Thymus (tissue), 11 donors: Measurements from ENCODE around the gene UBE4B. TPM values are rescaled to one million over a fixed set of nuclear protein-coding genes. Genes with fewer than 3 reads are reported as not detected.

Source experiments
- DNase-seq, 9 donors: peaks; one replicate each; pipeline ENCODE4 v3.0.0-alpha.2; 2013; ENCODE audit warnings: low spot score in 9 of 9, low read depth in 6 of 9, missing footprints in 1 of 9
- H3K27ac ChIP-seq, 2 donors: one replicate each; pipeline ENCODE4 v1.5.1; 2013; ENCODE audit warnings: control low read depth in 1 of 2, low read depth in 1 of 2, low read length in 1 of 2, mild to moderate bottlenecking in 1 of 2, moderate library complexity in 1 of 2
- H3K27me3 ChIP-seq, 2 donors: one replicate each; pipeline ENCODE4 v1.5.1; 2013; ENCODE audit warnings: low read length in 1 of 2; ENCODE audit not compliant: control insufficient read depth in 2 of 2, insufficient read depth in 1 of 2
- H3K36me3 ChIP-seq, 2 donors: one replicate each; pipeline ENCODE4 v1.5.1; 2013; ENCODE audit warnings: low read length in 1 of 2, mild to moderate bottlenecking in 1 of 2, moderate library complexity in 1 of 2; ENCODE audit not compliant: control insufficient read depth in 2 of 2, insufficient read depth in 2 of 2
- H3K4me1 ChIP-seq, 2 donors: one replicate each; pipeline ENCODE4 v1.5.1; 2013; ENCODE audit warnings: low read length in 2 of 2; ENCODE audit not compliant: control insufficient read depth in 2 of 2, insufficient read depth in 2 of 2
- H3K4me3 ChIP-seq, 2 donors: one replicate each; pipeline ENCODE4 v1.5.1; 2013; ENCODE audit warnings: low read length in 2 of 2, control low read depth in 1 of 2, mild to moderate bottlenecking in 1 of 2
- H3K9me3 ChIP-seq, 2 donors: one replicate each; pipeline ENCODE4 v1.5.1; 2013; ENCODE audit warnings: low read length in 1 of 2, mild to moderate bottlenecking in 1 of 2; ENCODE audit not compliant: control insufficient read depth in 2 of 2, insufficient read depth in 1 of 2
- WGBS: extraction: QIAGEN DNeasy Blood & Tissue Kit; methylation state at CpG from one replicate; pipeline ENCODE4 v1.1.7; 2013; 5-methylcytosine and 5-hydroxymethylcytosine counted together
- polyA plus RNA-seq: library from polyadenylated mRNA; stranded (reverse); fragments of 200-250 nt; gene quantifications from one replicate; pipeline ENCODE4 v1.2.3, GENCODE V29; 2013
- total RNA-seq: library from RNA; stranded (reverse); fragments of 120-200 nt; gene quantifications from one replicate; pipeline ENCODE4 v1.2.4, GENCODE V29; 2013
- donor health status: healthy.

The UBE4B gene
- total and polyA plus RNA-seq, 2 donors, result 16.3 to 20.5 TPM

- Histone ChIP-seq H3K4me3 (no peak overlapping the region), H3K9me3 (no peaks in the 10 kb centered on the region), H3K27me3 (no peaks in the 10 kb centered on the region), H3K27ac (no peak overlapping the region), H3K36me3 (peaks cover 23 to 31% of the 10 kb centered on the region in 2 donors), H3K4me1 (no peaks in the 10 kb centered on the region)
- DNase-seq, result no peak
- whole genome bisulfite sequencing, result 98% methylated on average over 3 of the region's 3 CpGs
Observed at GRCh38 chr1:10160173-10160572, 127.4 kb downstream of the UBE4B start.

GRCh38 chr1:10160907-10161490, 128.2 kb downstream of the UBE4B start:
- Histone ChIP-seq H3K36me3 (peaks cover 26 to 39% of the 10 kb centered on the region in 2 donors), H3K27ac (no peak overlapping the region), H3K4me1 (no peaks in the 10 kb centered on the region), H3K27me3 (no peaks in the 10 kb centered on the region), H3K9me3 (no peaks in the 10 kb centered on the region), H3K4me3 (no peak overlapping the region)
- WGBS, result 94% methylated on average over 12 of the region's 12 CpGs
- no peak for DNase-seq

- no peaks in the 10 kb centered on the region for H3K9me3 ChIP-seq
- H3K27me3 ChIP-seq, result no peaks in the 10 kb centered on the region
- H3K4me3 ChIP-seq, result no peak overlapping the region
- 91% methylated on average over 17 of the region's 17 CpGs for WGBS
- peaks cover 30 to 43% of the 10 kb centered on the region in 2 donors for H3K36me3 ChIP-seq
- H3K27ac ChIP-seq, result no peak overlapping the region
- H3K4me1 ChIP-seq, result no peaks in the 10 kb centered on the region
- DNase-seq, result no peak
Observed at GRCh38 chr1:10161541-10162290, 129.0 kb downstream of the UBE4B start.

- 98% methylated on average over 7 of the region's 7 CpGs for WGBS
- DNase-seq, result no peak
- Histone ChIP-seq H3K27me3 (no peaks in the 10 kb centered on the region), H3K36me3 (peaks cover 39 to 49% of the 10 kb centered on the region in 2 donors), H3K4me1 (no peaks in the 10 kb centered on the region), H3K4me3 (no peak overlapping the region), H3K27ac (no peak overlapping the region), H3K9me3 (no peaks in the 10 kb centered on the region)
Observed at GRCh38 chr1:10168912-10169514, 136.3 kb downstream of the UBE4B start.

- no peaks in the 10 kb centered on the region for H3K27me3 ChIP-seq
- H3K9me3 ChIP-seq, result no peaks in the 10 kb centered on the region
- H3K4me3 ChIP-seq, result no peak overlapping the region
- peaks cover 32 to 39% of the 10 kb centered on the region in 2 donors for H3K36me3 ChIP-seq
- no peak overlapping the region for H3K27ac ChIP-seq
- no peak for DNase-seq
- 51% methylated on average over 2 of the region's 2 CpGs for WGBS
- H3K4me1 ChIP-seq, result no peaks in the 10 kb centered on the region
Observed at GRCh38 chr1:10170239-10170574, 137.4 kb downstream of the UBE4B start.

GRCh38 chr1:10171105-10171767, 138.5 kb downstream of the UBE4B start:
- WGBS, result 94% methylated on average over 16 of the region's 16 CpGs
- no peaks in the 10 kb centered on the region for H3K27me3 ChIP-seq
- no peak overlapping the region for H3K27ac ChIP-seq
- DNase-seq, result no peak
- H3K4me3 ChIP-seq, result no peak overlapping the region
- H3K4me1 ChIP-seq, result no peaks in the 10 kb centered on the region
- H3K9me3 ChIP-seq, result no peaks in the 10 kb centered on the region
- peaks cover 22 to 29% of the 10 kb centered on the region in 2 donors for H3K36me3 ChIP-seq

GRCh38 chr1:10171995-10172669, 139.4 kb downstream of the UBE4B start:
- H3K9me3 ChIP-seq, result no peaks in the 10 kb centered on the region
- no peak overlapping the region for H3K4me3 ChIP-seq
- 97% methylated on average over 8 of the region's 8 CpGs for WGBS
- H3K27me3 ChIP-seq, result no peaks in the 10 kb centered on the region
- no peak overlapping the region for H3K27ac ChIP-seq
- DNase-seq, result no peak
- no peaks in the 10 kb centered on the region for H3K4me1 ChIP-seq
- H3K36me3 ChIP-seq, result peaks cover 21 to 27% of the 10 kb centered on the region in 2 donors

GRCh38 chr1:10173582-10173981, 140.8 kb downstream of the UBE4B start:
- H3K4me1 ChIP-seq, result no peaks in the 10 kb centered on the region
- no peak overlapping the region for H3K4me3 ChIP-seq
- DNase-seq, result no peak
- H3K36me3 ChIP-seq, result peaks cover 15 to 22% of the 10 kb centered on the region in 2 donors
- WGBS, result 92% methylated on average over 10 of the region's 10 CpGs
- no peak overlapping the region for H3K27ac ChIP-seq
- no peaks in the 10 kb centered on the region for H3K27me3 ChIP-seq
- H3K9me3 ChIP-seq, result no peaks in the 10 kb centered on the region
